HG02588 (cell line): ENCODE measurements around the gene CAVIN3.
A peak's percentile ranks its signal among the peaks of the same experiment; 100 is the strongest.
"Not testable (repeated sequence)": the region's sequence is repeated elsewhere in the genome, so short reads cannot be mapped to it uniquely, and the experiment has no call there.

Source experiments
- ATAC-seq: cut with Tn5 transposase; IDR thresholded peaks from one replicate; pipeline ENCODE4 v1.9.1; 2021; ENCODE audit warnings: mild to moderate bottlenecking, moderate library complexity; ENCODE audit not compliant: unreplicated experiment

CAVIN3 gene

DNA sequence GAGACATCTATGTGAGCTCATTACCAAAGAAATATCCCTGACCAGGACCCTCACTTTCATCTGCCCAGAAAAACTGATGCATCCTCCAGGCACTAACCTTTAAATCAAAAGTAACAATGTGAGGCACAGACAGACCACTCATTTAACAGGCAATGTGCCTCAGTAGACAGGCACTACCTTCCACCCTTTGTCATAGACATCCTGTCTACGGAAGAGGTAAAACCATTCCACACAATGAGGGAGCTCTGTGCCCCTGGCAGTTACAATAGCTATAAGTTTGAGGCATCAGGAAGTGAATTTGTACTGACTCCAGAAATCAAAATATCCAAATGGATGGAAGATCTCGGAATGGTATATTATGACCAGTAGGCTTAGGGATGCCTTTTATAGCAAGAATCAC lies 6.7 kb upstream of the CAVIN3 start:
- no peak for ATAC-seq

DNA sequence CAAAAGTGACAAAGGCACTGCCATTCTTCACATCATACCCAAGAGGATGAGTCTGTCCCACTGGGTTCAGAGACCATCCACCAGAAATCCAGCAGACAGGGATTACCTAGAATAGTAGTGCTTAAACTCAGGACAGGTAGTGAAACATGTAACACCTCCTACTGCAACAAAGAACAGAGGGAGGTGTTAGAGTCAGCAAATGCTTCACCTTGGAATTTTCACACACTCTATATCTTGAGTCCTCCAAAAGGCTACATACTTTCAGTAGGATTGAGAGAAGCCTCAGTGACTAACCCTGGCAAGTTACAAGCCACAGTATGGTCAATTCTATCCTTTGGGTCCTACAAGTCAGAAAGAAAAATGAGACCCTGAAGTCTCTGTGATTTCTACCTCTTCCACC lies 6.0 kb upstream of the CAVIN3 start:
- no peak for ATAC-seq

- no peak for ATAC-seq
Observed at GRCh38 chr11:6323291-6323905, 3.1 kb upstream of the CAVIN3 start.

DNA sequence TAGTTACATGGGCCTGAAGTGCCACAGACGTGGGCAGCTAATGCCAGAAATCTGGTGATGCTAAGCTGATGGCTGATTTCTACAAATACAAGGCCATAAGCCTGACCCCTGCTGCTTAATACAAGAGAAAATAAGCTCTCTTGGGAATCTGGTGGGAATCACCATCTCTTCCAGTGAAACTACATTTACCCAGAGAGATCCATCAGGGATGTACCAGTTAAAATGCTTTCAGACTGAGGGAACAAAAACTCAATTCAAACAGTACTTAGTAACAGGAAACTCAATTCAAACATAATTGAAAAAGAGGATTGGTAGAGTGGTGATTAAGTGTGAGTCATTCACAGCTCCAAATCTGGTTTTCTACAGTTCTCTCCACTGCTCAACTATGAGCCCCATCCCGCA lies 1.7 kb upstream of the CAVIN3 start:
- ATAC-seq: no peak

GRCh38 chr11:6321356-6321755 lies 1.1 kb upstream of the CAVIN3 start:
- ATAC-seq: no peak

DNA sequence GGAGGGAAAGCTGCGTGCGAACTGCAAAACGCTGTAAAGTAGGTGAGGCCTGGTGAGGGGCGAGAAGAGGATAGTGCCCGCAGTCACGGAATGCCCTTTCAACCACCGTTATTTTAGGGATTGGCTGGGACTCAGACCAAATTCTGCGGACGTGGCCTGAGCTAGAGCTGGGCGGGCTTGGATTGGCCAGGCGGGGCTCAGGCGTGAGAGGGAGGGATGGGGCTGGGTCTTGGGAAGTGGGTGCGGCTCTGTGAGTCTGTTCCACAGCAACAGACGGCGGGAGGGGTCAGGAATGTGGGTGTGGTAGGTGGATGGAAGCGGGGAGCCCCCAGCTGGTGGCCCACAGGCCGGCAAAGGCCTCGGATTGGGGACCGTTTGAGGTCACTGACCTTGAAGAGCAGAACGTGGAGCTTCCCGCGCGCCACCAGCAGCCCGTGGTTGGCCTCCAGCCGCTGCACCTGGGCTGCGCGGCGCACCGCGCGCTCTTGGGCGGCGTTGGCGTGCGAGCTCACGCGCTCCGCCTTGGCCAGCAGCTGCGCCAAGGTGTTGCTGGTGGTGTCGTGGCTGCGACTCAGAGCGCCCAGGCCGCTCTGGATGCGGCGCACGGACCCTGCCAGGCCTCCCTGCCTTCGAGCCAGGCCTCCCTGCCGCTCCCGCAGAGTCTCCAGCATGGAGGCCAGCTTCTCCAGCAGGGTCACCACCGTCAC lies 444 bp downstream of the CAVIN3 start:
- peak; percentile 53 for ATAC-seq

DNA sequence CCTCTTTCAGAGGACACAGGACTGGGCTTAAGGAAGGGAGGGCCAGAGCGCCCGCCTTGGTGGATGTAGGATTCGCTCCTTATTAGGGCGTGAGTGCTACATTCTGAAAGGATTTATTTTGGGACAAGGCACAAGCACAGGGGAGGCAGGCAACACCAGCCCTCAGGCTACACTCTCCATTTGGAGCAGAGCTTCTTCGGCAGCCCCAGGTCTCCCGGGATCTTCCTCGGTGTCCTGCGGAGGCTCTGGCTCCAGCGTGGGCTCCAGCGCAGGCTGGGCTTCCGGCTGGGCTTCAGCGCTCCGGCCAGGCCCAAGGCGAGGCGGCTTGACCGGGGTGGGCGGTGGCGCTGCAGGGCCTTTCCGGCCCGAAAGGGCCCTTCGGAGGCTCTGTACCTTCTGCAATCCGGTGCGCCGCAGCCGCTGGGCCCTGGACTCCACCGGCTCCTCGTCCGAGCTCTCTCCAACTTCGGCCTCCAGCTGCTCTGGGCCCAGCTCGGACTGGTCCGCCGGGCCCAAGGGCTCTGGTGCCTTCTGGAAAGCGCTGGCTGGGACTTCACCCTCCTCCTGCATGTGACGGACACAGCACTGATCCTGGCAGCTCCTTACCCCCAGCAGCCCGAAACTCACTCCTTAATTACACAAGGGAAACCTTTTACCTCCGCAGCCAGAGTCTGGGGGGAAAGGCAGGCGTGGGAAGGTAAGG lies 1.1 kb downstream of the CAVIN3 start:
- ATAC-seq: peak; percentile 5

GRCh38 chr11:6318204-6318603 lies 2.1 kb downstream of the CAVIN3 start:
- no peak for ATAC-seq

GRCh38 chr11:6315811-6316425 lies 4.4 kb downstream of the CAVIN3 start:
- ATAC-seq: peak; percentile 44

DNA sequence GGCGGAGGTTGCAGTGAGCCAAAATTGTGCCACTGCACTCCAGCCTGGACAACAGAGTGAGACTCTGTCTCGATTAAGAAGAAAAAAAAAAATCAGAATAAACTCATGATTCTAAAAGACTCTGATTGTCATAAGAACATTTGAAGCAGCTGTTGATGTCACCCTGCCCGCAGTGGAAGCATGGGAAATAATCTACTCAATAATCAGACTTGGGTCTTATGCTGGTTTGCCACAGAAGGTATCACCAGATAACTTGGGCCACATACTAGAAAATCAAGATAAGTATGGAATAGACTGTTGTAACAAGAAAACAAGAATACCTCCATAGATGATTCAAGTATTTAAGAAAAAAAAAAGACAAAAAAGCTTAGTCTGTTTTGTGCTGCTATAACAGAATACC lies 8.2 kb downstream of the CAVIN3 start:
- ATAC-seq: no peak

GRCh38 chr11:6307876-6308275 lies 12.4 kb downstream of the CAVIN3 start:
- ATAC-seq: no peak

- ATAC-seq: no peak
Observed at GRCh38 chr11:6305297-6305696, 15.0 kb downstream of the CAVIN3 start.

- ATAC-seq: no peak
Observed at GRCh38 chr11:6303661-6304060, 16.6 kb downstream of the CAVIN3 start.

DNA sequence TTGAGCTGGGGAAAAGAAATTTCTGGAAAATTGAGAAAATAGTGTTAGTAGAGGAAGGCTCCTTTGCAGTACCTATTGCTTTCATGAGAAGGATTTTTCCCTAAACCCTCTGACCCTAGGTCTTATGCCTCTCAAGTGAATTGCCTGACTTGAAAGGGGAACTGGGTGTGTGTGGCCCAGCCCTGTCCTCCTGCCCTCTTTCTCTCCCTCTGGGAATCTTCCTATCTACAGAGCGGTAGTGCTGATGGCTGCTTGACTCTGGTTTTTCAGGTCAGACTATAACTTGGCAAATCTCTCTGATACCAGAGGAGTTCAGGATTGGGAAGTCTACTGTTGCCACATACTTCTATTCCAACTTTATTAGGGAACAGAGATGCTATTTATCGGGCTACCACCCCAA lies 19.2 kb downstream of the CAVIN3 start:
- ATAC-seq: no peak

- ATAC-seq: no peak
Observed at GRCh38 chr11:6300325-6300724, 20.0 kb downstream of the CAVIN3 start.

DNA sequence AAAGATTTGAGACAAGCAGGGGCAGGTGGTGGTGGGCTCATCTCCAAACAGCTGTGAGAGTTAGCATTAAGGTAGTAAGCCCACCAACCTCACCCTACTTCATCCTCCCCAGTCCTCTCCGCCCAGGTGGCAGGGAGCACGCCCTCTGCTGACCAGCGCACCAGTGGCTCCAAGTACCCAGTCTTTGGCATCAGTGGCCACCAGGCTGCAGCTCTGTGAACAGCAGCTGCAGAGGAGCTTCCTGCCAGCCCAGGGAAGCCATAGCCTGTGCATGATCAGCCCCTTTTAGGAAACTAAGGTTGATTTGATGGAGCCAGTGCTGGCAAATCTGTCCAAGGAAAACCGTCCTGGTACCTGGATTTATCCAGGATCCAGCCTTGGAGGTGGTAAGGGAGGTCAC lies 21.7 kb downstream of the CAVIN3 start:
- ATAC-seq: peak; percentile 66

GRCh38 chr11:6297831-6298230 lies 22.5 kb downstream of the CAVIN3 start:
- no peak for ATAC-seq

DNA sequence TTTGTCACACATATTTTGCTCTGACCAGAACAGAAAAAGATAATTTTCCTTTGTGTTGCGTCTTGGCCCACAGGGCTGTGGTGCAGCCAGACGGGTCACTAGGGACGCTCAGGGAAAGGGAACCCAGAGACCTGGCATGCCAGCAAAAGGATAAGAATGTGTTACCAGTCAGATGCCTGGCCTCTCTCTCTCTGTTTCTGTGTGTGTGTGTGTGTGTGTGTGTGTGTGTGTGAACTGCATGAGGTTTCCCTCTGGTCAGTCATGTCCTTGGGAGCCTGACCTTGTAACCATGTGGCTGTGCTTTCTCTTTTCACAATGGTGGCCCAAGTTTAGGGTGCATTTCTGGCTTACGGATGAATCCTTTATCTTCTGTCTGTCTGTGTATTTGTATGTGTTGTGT lies 35.3 kb downstream of the CAVIN3 start:
- no peak for ATAC-seq

DNA sequence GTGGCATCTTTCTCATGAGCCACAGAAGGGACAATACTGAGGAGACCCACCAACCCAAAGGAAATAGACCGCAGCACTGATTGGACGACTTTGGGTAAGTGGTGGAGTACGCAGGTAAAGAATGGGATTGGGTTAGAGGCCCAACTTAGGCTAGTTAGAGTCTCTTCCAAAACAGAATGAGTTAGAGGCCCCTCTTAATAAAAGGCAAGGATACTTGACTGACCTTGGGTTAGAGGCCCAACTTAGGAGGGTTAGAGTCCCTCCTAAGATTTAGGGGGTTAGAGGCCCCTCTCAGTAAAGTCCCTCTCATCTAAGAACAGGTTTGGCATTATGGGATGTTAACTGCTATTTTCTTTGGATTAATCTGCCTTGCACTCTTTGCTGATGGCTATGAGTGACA lies 36.1 kb downstream of the CAVIN3 start:
- ATAC-seq: no peak

GRCh38 chr11:6283453-6284023 lies 36.8 kb downstream of the CAVIN3 start:
- ATAC-seq: no peak

GRCh38 chr11:6280809-6281208 lies 39.5 kb downstream of the CAVIN3 start:
- ATAC-seq: not testable (repeated sequence)
